PFSK-1 (cell line): ENCODE measurements around the gene SLC38A6.

ENCODE experiments used
- POLR2AphosphoS5 ChIP-seq: IDR thresholded peaks from 2 replicates; pipeline ENCODE4 v1.6.1; 2012; ENCODE audit warnings: low read depth, mild to moderate bottlenecking, control low read depth, low read length, moderate library complexity
- TAF1 ChIP-seq: IDR thresholded peaks from 2 replicates; pipeline ENCODE4 v1.6.1; 2012; ENCODE audit warnings: low read length, control low read depth, borderline replicate concordance; ENCODE audit not compliant: insufficient read depth
- TF ChIP-seq, protein P1 (sequence below), 2 experiments: IDR thresholded peaks; 2 replicates each; pipeline versions ENCODE4 v1.6.1 to v1.8.0; 2011 to 2012; ENCODE audit warnings: low read depth in 2 of 2, low read length in 2 of 2, control low read depth in 1 of 2, inconsistent platforms in 1 of 2, mild to moderate bottlenecking in 1 of 2, moderate library complexity in 1 of 2; ENCODE audit not compliant: insufficient read depth in 1 of 2

DNA sequence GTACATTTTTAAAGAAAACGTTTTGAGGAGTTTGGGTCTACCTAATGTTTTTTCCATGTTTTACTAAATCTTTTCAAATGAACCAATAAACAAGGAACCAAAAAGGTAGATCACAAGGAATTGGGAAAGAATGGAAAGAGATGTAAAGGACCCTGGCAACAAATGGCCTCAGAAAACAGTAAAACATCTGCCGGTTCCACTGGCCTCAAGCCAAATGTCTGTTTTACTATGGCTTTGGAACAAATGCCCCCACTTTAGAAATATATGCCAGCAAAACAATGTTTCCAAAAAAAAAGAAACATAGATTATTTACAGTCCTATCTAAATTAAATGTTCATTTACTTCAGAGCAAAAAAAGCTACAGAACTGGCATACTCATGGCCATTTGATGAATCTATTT, 3.2 kb upstream of the SLC38A6 start:
- TF ChIP-seq POLR2AphosphoS5, result no peak
- TF ChIP-seq, protein P1, sequence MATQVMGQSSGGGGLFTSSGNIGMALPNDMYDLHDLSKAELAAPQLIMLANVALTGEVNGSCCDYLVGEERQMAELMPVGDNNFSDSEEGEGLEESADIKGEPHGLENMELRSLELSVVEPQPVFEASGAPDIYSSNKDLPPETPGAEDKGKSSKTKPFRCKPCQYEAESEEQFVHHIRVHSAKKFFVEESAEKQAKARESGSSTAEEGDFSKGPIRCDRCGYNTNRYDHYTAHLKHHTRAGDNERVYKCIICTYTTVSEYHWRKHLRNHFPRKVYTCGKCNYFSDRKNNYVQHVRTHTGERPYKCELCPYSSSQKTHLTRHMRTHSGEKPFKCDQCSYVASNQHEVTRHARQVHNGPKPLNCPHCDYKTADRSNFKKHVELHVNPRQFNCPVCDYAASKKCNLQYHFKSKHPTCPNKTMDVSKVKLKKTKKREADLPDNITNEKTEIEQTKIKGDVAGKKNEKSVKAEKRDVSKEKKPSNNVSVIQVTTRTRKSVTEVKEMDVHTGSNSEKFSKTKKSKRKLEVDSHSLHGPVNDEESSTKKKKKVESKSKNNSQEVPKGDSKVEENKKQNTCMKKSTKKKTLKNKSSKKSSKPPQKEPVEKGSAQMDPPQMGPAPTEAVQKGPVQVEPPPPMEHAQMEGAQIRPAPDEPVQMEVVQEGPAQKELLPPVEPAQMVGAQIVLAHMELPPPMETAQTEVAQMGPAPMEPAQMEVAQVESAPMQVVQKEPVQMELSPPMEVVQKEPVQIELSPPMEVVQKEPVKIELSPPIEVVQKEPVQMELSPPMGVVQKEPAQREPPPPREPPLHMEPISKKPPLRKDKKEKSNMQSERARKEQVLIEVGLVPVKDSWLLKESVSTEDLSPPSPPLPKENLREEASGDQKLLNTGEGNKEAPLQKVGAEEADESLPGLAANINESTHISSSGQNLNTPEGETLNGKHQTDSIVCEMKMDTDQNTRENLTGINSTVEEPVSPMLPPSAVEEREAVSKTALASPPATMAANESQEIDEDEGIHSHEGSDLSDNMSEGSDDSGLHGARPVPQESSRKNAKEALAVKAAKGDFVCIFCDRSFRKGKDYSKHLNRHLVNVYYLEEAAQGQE (IDR thresholded peaks at IDR 0.05; ENCODE audit: insufficient read depth in 1 of 2, low read depth in 2 of 2, low read length in 2 of 2), result no peak
- TF ChIP-seq TAF1, result no peak
